H1 (cell line): ENCODE results near the gene EXOC3L1. TPM values are rescaled to one million over a fixed set of nuclear protein-coding genes. Genes with fewer than 3 reads are reported as not detected.

Experiments used
- CTCF ChIA-PET: fragments of 300-600 bp; sonication (Branson Sonifier 250); formaldehyde crosslinking; loops from one replicate; lab custom pipeline; 2021; ENCODE audit not compliant: partially characterized antibody; lab: Charles Lee
- POLR2A ChIA-PET: fragments of 300-600 bp; sonication (Branson Sonifier 250); formaldehyde crosslinking; loops from one replicate; lab custom pipeline; 2021; ENCODE audit warnings: inconsistent platforms; ENCODE audit not compliant: partially characterized antibody; lab: Charles Lee
- DNase-seq, 2 experiments: peaks; one replicate each; pipeline versions ENCODE4 v3.0.0 to v3.0.0-alpha.2; 2010 to 2022; ENCODE audit warnings: low spot score in 2 of 2, low read depth in 1 of 2, mixed read lengths in 1 of 2
- FAIRE-seq: peaks from 2 replicates; lab custom pipeline; 2011; peaks lifted over from hg19 to GRCh38; lab: Jason Lieb, UNC
- H2AFZ ChIP-seq: 2 replicates; pipeline ENCODE4 v1.8.1; 2012; ENCODE audit warnings: low read length, inconsistent platforms
- H2AK5ac ChIP-seq: 2 replicates; pipeline ENCODE4 v1.6.1; 2013; ENCODE audit warnings: low read depth, low read length
- H2BK120ac ChIP-seq: replicated peaks from 2 replicates; pipeline ENCODE3; 2013; ENCODE audit warnings: low read depth, low read length, inconsistent platforms
- H2BK12ac ChIP-seq: 2 replicates; pipeline ENCODE4 v1.6.1; 2013; ENCODE audit warnings: low read depth, low read length
- H2BK15ac ChIP-seq: 2 replicates; pipeline ENCODE4 v1.6.1; 2013; ENCODE audit warnings: low read length
- H2BK20ac ChIP-seq: 2 replicates; pipeline ENCODE4 v1.6.1; 2013; ENCODE audit warnings: low read length
- H2BK5ac ChIP-seq: 2 replicates; pipeline ENCODE4 v1.6.1; 2013; ENCODE audit warnings: low read depth, low read length
- H3K14ac ChIP-seq: 2 replicates; pipeline ENCODE4 v1.6.1; 2013; ENCODE audit warnings: inconsistent platforms; ENCODE audit not compliant: insufficient read length
- H3K18ac ChIP-seq: 2 replicates; pipeline ENCODE4 v1.6.1; 2013; ENCODE audit warnings: low read length; ENCODE audit errors: extremely low read depth
- H3K23ac ChIP-seq: 2 replicates; pipeline ENCODE4 v1.6.1; 2013; ENCODE audit warnings: inconsistent platforms; ENCODE audit not compliant: insufficient read length
- H3K23me2 ChIP-seq: 2 replicates; pipeline ENCODE4 v1.6.1; 2013; ENCODE audit warnings: low read depth, low read length
- H3K27ac ChIP-seq: 2 replicates; pipeline ENCODE4 v1.6.1; 2011; ENCODE audit warnings: low read depth, low read length, inconsistent platforms
- H3K27me3 ChIP-seq, 4 experiments: replicated peaks in 1 of 4; 1 replicate in 1 of 4; 2 replicates in 3 of 4; pipeline versions ENCODE4 v1.6.1 to v1.8.1; 2011 to 2013; ENCODE audit warnings: low read length in 3 of 4, mild to moderate bottlenecking in 3 of 4, inconsistent platforms in 2 of 4, mixed read lengths in 2 of 4, moderate library complexity in 1 of 4; ENCODE audit not compliant: control insufficient read depth in 3 of 4, insufficient read depth in 3 of 4; ENCODE audit errors: extremely low read depth in 1 of 4
- H3K36me3 ChIP-seq, 4 experiments: 2 replicates each; pipeline versions ENCODE4 v1.6.1 to v1.8.1; 2011 to 2013; ENCODE audit warnings: mild to moderate bottlenecking in 4 of 4, low read length in 3 of 4, moderate library complexity in 2 of 4, control low read depth in 1 of 4, inconsistent platforms in 1 of 4; ENCODE audit not compliant: insufficient read depth in 4 of 4, control insufficient read depth in 2 of 4
- H3K4ac ChIP-seq: replicated peaks from 2 replicates; pipeline ENCODE3; 2013; ENCODE audit warnings: low read length, low read depth, mixed read lengths, inconsistent platforms; ENCODE audit not compliant: insufficient read length
- H3K4me1 ChIP-seq, 4 experiments: replicated peaks in 1 of 4; 1 replicate in 1 of 4; 2 replicates in 3 of 4; pipeline versions ENCODE4 v1.6.1 to v1.8.1; 2011 to 2013; ENCODE audit warnings: low read length in 3 of 4, inconsistent platforms in 2 of 4, mixed read lengths in 1 of 4; ENCODE audit not compliant: insufficient read depth in 4 of 4, control insufficient read depth in 3 of 4
- H3K4me2 ChIP-seq, 2 experiments: 2 replicates each; pipeline versions ENCODE4 v1.6.1 to v1.8.1; 2011 to 2013; ENCODE audit warnings: low read depth in 2 of 2, low read length in 2 of 2, control low read depth in 1 of 2, inconsistent platforms in 1 of 2, mild to moderate bottlenecking in 1 of 2; ENCODE audit not compliant: insufficient read depth in 1 of 2
- H3K4me3 ChIP-seq, 4 experiments: fragments of 200-600, 300-600 bp in 1 of 4; sonication (generic), shearing (Covaris generic), sonication (Bioruptor Twin) in 1 of 4; 2 replicates each; pipeline versions ENCODE4 v1.5.1 to v1.8.1; 2011 to 2016; ENCODE audit warnings: low read length in 4 of 4, low read depth in 3 of 4, control low read depth in 2 of 4, inconsistent platforms in 2 of 4, mild to moderate bottlenecking in 2 of 4, mixed read lengths in 1 of 4, moderate library complexity in 1 of 4; ENCODE audit not compliant: insufficient read depth in 2 of 4; ENCODE audit errors: extremely low read depth in 1 of 4
- H3K56ac ChIP-seq: replicated peaks from 2 replicates; pipeline ENCODE3; 2013; ENCODE audit warnings: low read depth, mild to moderate bottlenecking, mixed read lengths, low read length, inconsistent platforms; ENCODE audit not compliant: insufficient read length
- H3K79me1 ChIP-seq: 2 replicates; pipeline ENCODE4 v1.6.1; 2013; ENCODE audit warnings: low read depth, low read length, control low read depth
- H3K79me2 ChIP-seq, 2 experiments: 2 replicates each; pipeline versions ENCODE4 v1.6.1 to v1.8.1; 2012 to 2013; ENCODE audit warnings: low read length in 2 of 2, mild to moderate bottlenecking in 2 of 2, inconsistent platforms in 1 of 2; ENCODE audit not compliant: insufficient read depth in 2 of 2, control insufficient read depth in 1 of 2
- H3K9ac ChIP-seq, 4 experiments: replicated peaks in 1 of 4; 1 replicate in 1 of 4; 2 replicates in 3 of 4; pipeline versions ENCODE4 v1.6.1 to v1.8.1; 2011 to 2013; ENCODE audit warnings: low read depth in 3 of 4, low read length in 3 of 4, control low read depth in 2 of 4, mild to moderate bottlenecking in 2 of 4, moderate library complexity in 2 of 4, inconsistent platforms in 1 of 4; ENCODE audit errors: extremely low read depth in 1 of 4
- H3K9me3 ChIP-seq, 2 experiments: 2 replicates each; pipeline versions ENCODE4 v1.6.1 to v1.8.1; 2012 to 2013; ENCODE audit warnings: mild to moderate bottlenecking in 2 of 2, moderate library complexity in 2 of 2, control low read depth in 1 of 2, inconsistent platforms in 1 of 2, low read depth in 1 of 2, low read length in 1 of 2, mixed read lengths in 1 of 2; ENCODE audit not compliant: insufficient read depth in 2 of 2
- H4K20me1 ChIP-seq, 2 experiments: replicated peaks in 1 of 2; 2 replicates each; pipeline versions ENCODE3 to v1.8.1; 2011 to 2013; ENCODE audit warnings: inconsistent platforms in 2 of 2, low read length in 2 of 2, mild to moderate bottlenecking in 1 of 2; ENCODE audit not compliant: insufficient read depth in 2 of 2, control insufficient read depth in 1 of 2
- H4K5ac ChIP-seq: 2 replicates; pipeline ENCODE4 v1.6.1; 2013; ENCODE audit warnings: low read length, low read depth, mixed read lengths, inconsistent platforms; ENCODE audit not compliant: insufficient read length
- H4K8ac ChIP-seq: 2 replicates; pipeline ENCODE4 v1.8.0; 2013; ENCODE audit warnings: mild to moderate bottlenecking, moderate library complexity, low read length, inconsistent platforms; ENCODE audit not compliant: insufficient read depth; ENCODE audit errors: extremely low read depth
- H4K91ac ChIP-seq: replicated peaks from 2 replicates; pipeline ENCODE3; 2013; ENCODE audit warnings: low read length, mixed read lengths, inconsistent platforms; ENCODE audit not compliant: insufficient read length
- BCL11A ChIP-seq, 2 experiments: IDR thresholded peaks; one replicate each; pipeline ENCODE4 v1.6.1; 2011; ENCODE audit warnings: low read depth in 2 of 2, low read length in 2 of 2, mild to moderate bottlenecking in 2 of 2
- CREB1 ChIP-seq: IDR thresholded peaks from 2 replicates; pipeline ENCODE4 v1.6.1; 2012; ENCODE audit warnings: inconsistent platforms
- GABPA ChIP-seq: IDR thresholded peaks from 2 replicates; pipeline ENCODE4 v1.6.1; 2011; ENCODE audit warnings: mild to moderate bottlenecking, low read length, moderate library complexity, borderline replicate concordance; ENCODE audit not compliant: insufficient read depth
- HDAC6 ChIP-seq: IDR thresholded peaks from one replicate; pipeline ENCODE4 v1.7.1; 2012; ENCODE audit warnings: low read depth, mild to moderate bottlenecking, inconsistent platforms, low read length, moderate library complexity
- NANOG ChIP-seq: IDR thresholded peaks from 2 replicates; pipeline ENCODE4 v1.6.1; 2011; ENCODE audit warnings: low read length, low read depth, mild to moderate bottlenecking, inconsistent platforms; ENCODE audit not compliant: insufficient read depth, poor library complexity, severe bottlenecking
- POLR2A ChIP-seq, 2 experiments: IDR thresholded peaks; 1 replicate in 1 of 2; 2 replicates in 1 of 2; pipeline ENCODE4 v1.6.1; 2011; ENCODE audit warnings: low read depth in 2 of 2, low read length in 2 of 2, mild to moderate bottlenecking in 2 of 2; ENCODE audit errors: control extremely low read depth in 1 of 2
- SAP30 ChIP-seq: fragments of 300-600 bp; sonication (generic); IDR thresholded peaks from 2 replicates; pipeline ENCODE4 v1.7.1; 2012; ENCODE audit warnings: low read length, moderate library complexity, mild to moderate bottlenecking, inconsistent platforms; ENCODE audit not compliant: insufficient read depth, insufficient replicate concordance
- SIN3A ChIP-seq, 2 experiments: IDR thresholded peaks in 1 of 2; conservative IDR thresholded peaks in 1 of 2; 2 replicates each; pipeline ENCODE4 v1.6.1; 2011 to 2012; ENCODE audit warnings: low read length in 2 of 2, improper control_type of control experiment in 1 of 2, low read depth in 1 of 2, mild to moderate bottlenecking in 1 of 2
- YY1 ChIP-seq: IDR thresholded peaks from 2 replicates; pipeline ENCODE4 v1.6.1; 2011; ENCODE audit warnings: low read depth, mild to moderate bottlenecking, low read length
- polyA plus RNA-seq, 7 experiments: library from polyadenylated mRNA; depleted of rRNA in 3 of 7; stranded (reverse) in 5 of 7; unstranded in 2 of 7; fragments of >200 nt in 5 of 7; fragments of 200-250 nt in 2 of 7; gene quantifications; 1 replicate in 5 of 7; 2 replicates in 1 of 7; 4 replicates in 1 of 7; pipeline versions ENCODE4 v1.2.1 to v1.2.3, GENCODE V29; 2011 to 2013; ENCODE audit warnings: missing spikeins in 2 of 7, mixed read lengths in 2 of 7
- total RNA-seq: library from RNA; stranded (reverse); fragmentation: NEBNext Ultra II Directional; extraction: Animal tissue kit (Norgen Biotek cat#: 25700); gene quantifications from 2 replicates; pipeline ENCODE4 v1.2.1, GENCODE V29; 2021
- TF ChIP-seq, protein P1 (sequence below): IDR thresholded peaks from 2 replicates; pipeline ENCODE4 v1.6.1; 2012; ENCODE audit warnings: inconsistent platforms

Gene EXOC3L1
- total and polyA plus RNA-seq, 2 of the 8 experiments (the other 6 are each of a cell fraction or from before 2014, with no cell fraction given), result 1.3 TPM

GRCh38 chr16:67193536-67193935 is 3.6 kb upstream of the EXOC3L1 start:
- ChIA-PET CTCF (interaction anchor here (1.2 to 8.7 kb wide), 9 partner anchors 9 to 248 kb away, joined by 3 to 111 read pairs (median 5); no protein-coding TSS in a partner anchor), POLR2A (interaction anchor here (1.2 to 1.4 kb wide), 4 partner anchors 15 to 42 kb away, joined by 3 to 4 read pairs (median 3); partner anchors contain the start of gene B3GNT9)
- H3K79me1 ChIP-seq, result peaks cover 10% of the 10 kb centered on the region
- H4K91ac ChIP-seq, result no peak overlapping the region
- no peaks in the 10 kb centered on the region for H3K27me3 ChIP-seq
- H4K5ac ChIP-seq, result no peak overlapping the region
- FAIRE-seq (no peak), DNase-seq (no peak)
- peak overlapping the region in 2 of 4 experiments; percentile 98 to 99; a peak in 3 of 8 replicates for H3K4me3 ChIP-seq
- no peak overlapping the region for H3K4ac ChIP-seq
- H3K23ac ChIP-seq, result no peak overlapping the region
- peaks cover 7% of the 10 kb centered on the region for H3K23me2 ChIP-seq
- H2BK5ac ChIP-seq, result no peak overlapping the region
- no peak overlapping the region for H2AFZ ChIP-seq
- no peak overlapping the region for H4K8ac ChIP-seq
- no peaks in the 10 kb centered on the region for H3K9me3 ChIP-seq
- H3K18ac ChIP-seq, result no peak overlapping the region
- no peak overlapping the region for H3K27ac ChIP-seq
- H4K20me1 ChIP-seq, result peaks cover 5 to 29% of the 10 kb centered on the region in 2 experiments
- peaks cover 0 to 12% (median 7%) of the 10 kb centered on the region in 4 experiments; a peak in 5 of 7 replicates for H3K4me1 ChIP-seq
- H3K9ac ChIP-seq, result no peak overlapping the region
- H2BK120ac ChIP-seq, result no peak overlapping the region
- peak overlapping the region; percentile 93 to 94; a peak in 3 of 4 replicates for H3K4me2 ChIP-seq
- no peak overlapping the region for H3K14ac ChIP-seq
- no peak overlapping the region for H2BK12ac ChIP-seq
- H2AK5ac ChIP-seq, result no peak overlapping the region
- H2BK15ac ChIP-seq, result no peak overlapping the region
- peaks cover 8 to 17% of the 10 kb centered on the region in 2 experiments for H3K79me2 ChIP-seq
- H3K36me3 ChIP-seq, result peaks cover 18 to 44% (median 34%) of the 10 kb centered on the region in 4 experiments
- H2BK20ac ChIP-seq, result no peak overlapping the region
- H3K56ac ChIP-seq, result no peak overlapping the region
- TF ChIP-seq NANOG (no peak), POLR2A (IDR thresholded peaks at IDR 0.05; ENCODE audit: control extremely low read depth in 1 of 2, low read depth in 2 of 2, low read length in 2 of 2) (no peak), HDAC6 (no peak), GABPA (no peak), YY1 (no peak), SIN3A (conservative IDR thresholded peaks at IDR 0.05 in 1 of 2, IDR thresholded peaks at IDR 0.05 in 1 of 2; ENCODE audit: low read depth in 1 of 2, low read length in 2 of 2) (no peak), CREB1 (no peak), BCL11A (IDR thresholded peaks at IDR 0.05; ENCODE audit: low read depth in 2 of 2, low read length in 2 of 2) (no peak), SAP30 (no peak)
- TF ChIP-seq, protein P1, sequence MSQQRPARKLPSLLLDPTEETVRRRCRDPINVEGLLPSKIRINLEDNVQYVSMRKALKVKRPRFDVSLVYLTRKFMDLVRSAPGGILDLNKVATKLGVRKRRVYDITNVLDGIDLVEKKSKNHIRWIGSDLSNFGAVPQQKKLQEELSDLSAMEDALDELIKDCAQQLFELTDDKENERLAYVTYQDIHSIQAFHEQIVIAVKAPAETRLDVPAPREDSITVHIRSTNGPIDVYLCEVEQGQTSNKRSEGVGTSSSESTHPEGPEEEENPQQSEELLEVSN, result no peak
